ENCODE data around the gene FBXO48.

The FBXO48 gene

GRCh38 chr2:68435615-68436014, 31.5 kb downstream of the FBXO48 start:
- no peak for DNase-seq (ENCODE audit: low read depth)

- DNase-seq (ENCODE audit: low read depth) = no peak
Measured at GRCh38 chr2:68434981-68435380, 32.1 kb downstream of the FBXO48 start.

- DNase-seq (ENCODE audit: low read depth) = no peak
Measured at GRCh38 chr2:68432696-68433658, 34.1 kb downstream of the FBXO48 start.

- DNase-seq (ENCODE audit: low read depth) = no peak
Measured at GRCh38 chr2:68431316-68431972, 35.6 kb downstream of the FBXO48 start.

- DNase-seq (ENCODE audit: low read depth) = no peak
Measured at GRCh38 chr2:68429311-68429826, 37.7 kb downstream of the FBXO48 start.

- no peak for DNase-seq (ENCODE audit: low read depth)
Measured at GRCh38 chr2:68428746-68429145, 38.3 kb downstream of the FBXO48 start.

GRCh38 chr2:68428126-68428525, 39.0 kb downstream of the FBXO48 start:
- no peak for DNase-seq (ENCODE audit: low read depth)

GRCh38 chr2:68426848-68427579, 40.1 kb downstream of the FBXO48 start:
- no peak for DNase-seq (ENCODE audit: low read depth)

- DNase-seq (ENCODE audit: low read depth) = no peak
Measured at GRCh38 chr2:68426446-68426845, 40.6 kb downstream of the FBXO48 start.

- DNase-seq (ENCODE audit: low read depth) = no peak
Measured at GRCh38 chr2:68425503-68425902, 41.6 kb downstream of the FBXO48 start.

GRCh38 chr2:68423966-68424650, 43.0 kb downstream of the FBXO48 start:
- no peak for DNase-seq (ENCODE audit: low read depth)

- DNase-seq (ENCODE audit: low read depth) = no peak
Measured at GRCh38 chr2:68420254-68420910, 46.7 kb downstream of the FBXO48 start.

- no peak for DNase-seq (ENCODE audit: low read depth)
Measured at GRCh38 chr2:68418855-68419254, 48.2 kb downstream of the FBXO48 start.

- no peak for DNase-seq (ENCODE audit: low read depth)
Measured at GRCh38 chr2:68418419-68418818, 48.7 kb downstream of the FBXO48 start.

GRCh38 chr2:68417926-68418325, 49.2 kb downstream of the FBXO48 start:
- DNase-seq (ENCODE audit: low read depth) = no peak

- DNase-seq (ENCODE audit: low read depth) = no peak
Measured at GRCh38 chr2:68416081-68416675, 50.9 kb downstream of the FBXO48 start.

- no peak for DNase-seq (ENCODE audit: low read depth)
Measured at GRCh38 chr2:68415521-68415920, 51.6 kb downstream of the FBXO48 start.

- no peak for DNase-seq (ENCODE audit: low read depth)
Measured at GRCh38 chr2:68414876-68415275, 52.2 kb downstream of the FBXO48 start.

- no peak for DNase-seq (ENCODE audit: low read depth)
Measured at GRCh38 chr2:68414452-68414851, 52.6 kb downstream of the FBXO48 start.

GRCh38 chr2:68413466-68413865, 53.6 kb downstream of the FBXO48 start:
- no peak for DNase-seq (ENCODE audit: low read depth)

Measured in activated T-cell treated with anti-CD3 and anti-CD28 coated beads for 1 hour (primary cell).